NCI-H226 (cell line): ENCODE results near the gene IL4I1.

Source experiments
- DNase-seq: peaks from one replicate; pipeline ENCODE4 v3.0.0-alpha.2; 2015

Gene IL4I1

GRCh38 chr19:49877020-49877878, 19.4 kb downstream of the IL4I1 start, which contains the start of the genes AKT1S1 and TBC1D17:
Gene AKT1S1, minus strand, starts transcription at chr19:49877355. Its CDS starts 4,060 bp downstream, at chr19:49873295.
Gene TBC1D17, plus strand, starts transcription at chr19:49877702. Its CDS starts 22 bp downstream, at chr19:49877724.
- DNase-seq: peak; percentile 99

GRCh38 chr19:49876422-49877019, 20.2 kb downstream of the IL4I1 start:
- peak; percentile 89 for DNase-seq

GRCh38 chr19:49875857-49876421, 20.7 kb downstream of the IL4I1 start:
- peak; percentile 39 for DNase-seq

- no peak for DNase-seq
Observed at GRCh38 chr19:49875177-49875576, 21.5 kb downstream of the IL4I1 start.

GRCh38 chr19:49874503-49875157, 22.1 kb downstream of the IL4I1 start:
- no peak for DNase-seq

- no peak for DNase-seq
Observed at GRCh38 chr19:49873834-49874233, 22.9 kb downstream of the IL4I1 start.

GRCh38 chr19:49873129-49873521, 23.6 kb downstream of the IL4I1 start:
- DNase-seq: no peak

GRCh38 chr19:49872245-49873128, 24.2 kb downstream of the IL4I1 start:
- DNase-seq: no peak

- no peak for DNase-seq
Observed at GRCh38 chr19:49871349-49871985, 25.2 kb downstream of the IL4I1 start.

- no peak for DNase-seq
Observed at GRCh38 chr19:49870309-49870901, 26.3 kb downstream of the IL4I1 start.

GRCh38 chr19:49869484-49870308, 27.0 kb downstream of the IL4I1 start:
- peak; percentile 99 for DNase-seq

GRCh38 chr19:49869009-49869483, 27.6 kb downstream of the IL4I1 start:
- no peak for DNase-seq

GRCh38 chr19:49866933-49867782, 29.5 kb downstream of the IL4I1 start, which contains the start of gene PNKP:
Gene PNKP, minus strand, starts transcription at chr19:49867576. Its CDS starts 372 bp downstream, at chr19:49867204.
- DNase-seq: peak; percentile 90

- DNase-seq: no peak
Observed at GRCh38 chr19:49864890-49865289, 31.8 kb downstream of the IL4I1 start.

GRCh38 chr19:49863935-49864320, 32.8 kb downstream of the IL4I1 start:
- no peak for DNase-seq

- no peak for DNase-seq
Observed at GRCh38 chr19:49863254-49863934, 33.3 kb downstream of the IL4I1 start.

GRCh38 chr19:49862391-49863253, 34.1 kb downstream of the IL4I1 start:
- DNase-seq: no peak
